ENCODE results near the gene EEIG1.

GRCh38 chr9:127982912-127983311 lies 2.1 kb upstream of the EEIG1 start:
- TF ChIP-seq POLR2AphosphoS5 (IDR thresholded peaks at IDR 0.05) (no peak), EP300 (IDR thresholded peaks at IDR 0.05) (no peak)
- TF ChIP-seq, protein P1, sequence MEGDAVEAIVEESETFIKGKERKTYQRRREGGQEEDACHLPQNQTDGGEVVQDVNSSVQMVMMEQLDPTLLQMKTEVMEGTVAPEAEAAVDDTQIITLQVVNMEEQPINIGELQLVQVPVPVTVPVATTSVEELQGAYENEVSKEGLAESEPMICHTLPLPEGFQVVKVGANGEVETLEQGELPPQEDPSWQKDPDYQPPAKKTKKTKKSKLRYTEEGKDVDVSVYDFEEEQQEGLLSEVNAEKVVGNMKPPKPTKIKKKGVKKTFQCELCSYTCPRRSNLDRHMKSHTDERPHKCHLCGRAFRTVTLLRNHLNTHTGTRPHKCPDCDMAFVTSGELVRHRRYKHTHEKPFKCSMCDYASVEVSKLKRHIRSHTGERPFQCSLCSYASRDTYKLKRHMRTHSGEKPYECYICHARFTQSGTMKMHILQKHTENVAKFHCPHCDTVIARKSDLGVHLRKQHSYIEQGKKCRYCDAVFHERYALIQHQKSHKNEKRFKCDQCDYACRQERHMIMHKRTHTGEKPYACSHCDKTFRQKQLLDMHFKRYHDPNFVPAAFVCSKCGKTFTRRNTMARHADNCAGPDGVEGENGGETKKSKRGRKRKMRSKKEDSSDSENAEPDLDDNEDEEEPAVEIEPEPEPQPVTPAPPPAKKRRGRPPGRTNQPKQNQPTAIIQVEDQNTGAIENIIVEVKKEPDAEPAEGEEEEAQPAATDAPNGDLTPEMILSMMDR (IDR thresholded peaks at IDR 0.05) = no peak

All from suprapubic skin (tissue), 4 donors.